SH-SY5Y (cell line): ENCODE results near the gene RREB1.

Experiments used
- GATA2 ChIP-seq: IDR thresholded peaks from 2 replicates; pipeline ENCODE4 v1.6.1; 2011; ENCODE audit warnings: mild to moderate bottlenecking, low read depth, low read length
- GATA3 ChIP-seq: IDR thresholded peaks from 2 replicates; pipeline ENCODE4 v1.6.1; 2011; ENCODE audit warnings: low read depth, mild to moderate bottlenecking, low read length, moderate library complexity

GRCh38 chr6:7175462-7175861 lies 67.7 kb downstream of the RREB1 start:
- TF ChIP-seq GATA2, result no peak
- TF ChIP-seq GATA3, result no peak
